ENCODE measurements around the gene SLC36A2. TPM values are rescaled to one million over a fixed set of nuclear protein-coding genes. Genes with fewer than 3 reads are reported as not detected.

Gene SLC36A2
- total RNA-seq, 1 donor from 2014 or later: not detected

- peak; percentile 44 for ATAC-seq
These were observed 66.2 kb downstream of the SLC36A2 start for GRCh38 chr5:151281001-151281639.

- peak; percentile 69 for ATAC-seq
These were observed 66.9 kb downstream of the SLC36A2 start for GRCh38 chr5:151280443-151280842.

GRCh38 chr5:151278845-151279244 lies 68.5 kb downstream of the SLC36A2 start:
- ATAC-seq: no peak

- ATAC-seq: no peak
These were observed 71.6 kb downstream of the SLC36A2 start for GRCh38 chr5:151275803-151276202.

- peak; percentile 53 for ATAC-seq
These were observed 72.7 kb downstream of the SLC36A2 start for GRCh38 chr5:151274666-151275065.

GRCh38 chr5:151271336-151271735 lies 76.0 kb downstream of the SLC36A2 start:
- ATAC-seq: no peak

GRCh38 chr5:151270599-151270998 lies 76.8 kb downstream of the SLC36A2 start:
- ATAC-seq: peak; percentile 40

GRCh38 chr5:151267491-151268260 lies 79.7 kb downstream of the SLC36A2 start:
- no peak for ATAC-seq

Other genes with a start within 250 kb of the SLC36A2 start
- gene ANXA6, start 189.8 kb downstream of the SLC36A2 start, total RNA-seq: 10.8 TPM
- 8.4 TPM for gene CCDC69, start 123.5 kb downstream of the SLC36A2 start, total RNA-seq
- 118 TPM for gene GM2A, start 94.4 kb downstream of the SLC36A2 start, total RNA-seq
- gene SLC36A3, start 43.8 kb downstream of the SLC36A2 start, total RNA-seq: not detected
- gene SLC36A1, start 100.0 kb upstream of the SLC36A2 start, total RNA-seq: 5.9 TPM
- gene FAT2, start 243.8 kb upstream of the SLC36A2 start, total RNA-seq: 82.5 TPM